Limb (tissue), 2 donors: ENCODE data around the gene RBBP5.

ENCODE experiments used
- DNase-seq, 2 donors: peaks; one replicate each; pipeline ENCODE4 v3.0.0-alpha.2; 2016; ENCODE audit errors: extremely low spot score in 2 of 2

Gene RBBP5

GRCh38 chr1:205129447-205130029 lies 7.8 kb upstream of the RBBP5 start:
- no peak for DNase-seq

- DNase-seq = no peak
Observed at GRCh38 chr1:205128050-205128449, 6.3 kb upstream of the RBBP5 start.

GRCh38 chr1:205127646-205128045 lies 5.9 kb upstream of the RBBP5 start:
- DNase-seq = no peak

- DNase-seq = no peak
Observed at GRCh38 chr1:205124726-205125125, 2.9 kb upstream of the RBBP5 start.

GRCh38 chr1:205122489-205122882 lies 708 bp upstream of the RBBP5 start:
- DNase-seq = no peak

GRCh38 chr1:205118752-205119151 lies 3.0 kb downstream of the RBBP5 start:
- no peak for DNase-seq

- no peak for DNase-seq
Observed at GRCh38 chr1:205111354-205111753, 10.4 kb downstream of the RBBP5 start.

GRCh38 chr1:205109711-205110110 lies 12.1 kb downstream of the RBBP5 start:
- DNase-seq = no peak

- DNase-seq = no peak
Observed at GRCh38 chr1:205109269-205109668, 12.5 kb downstream of the RBBP5 start.

GRCh38 chr1:205108464-205108863 lies 13.3 kb downstream of the RBBP5 start:
- no peak for DNase-seq

- DNase-seq = no peak
Observed at GRCh38 chr1:205107327-205107726, 14.5 kb downstream of the RBBP5 start.

GRCh38 chr1:205102404-205102803 lies 19.4 kb downstream of the RBBP5 start:
- DNase-seq = no peak

GRCh38 chr1:205098242-205098641 lies 23.5 kb downstream of the RBBP5 start:
- DNase-seq = no peak

GRCh38 chr1:205095422-205095821 lies 26.4 kb downstream of the RBBP5 start:
- no peak for DNase-seq

- no peak for DNase-seq
Observed at GRCh38 chr1:205091043-205091740, 30.6 kb downstream of the RBBP5 start.

GRCh38 chr1:205088341-205088740 lies 33.4 kb downstream of the RBBP5 start:
- no peak for DNase-seq

- no peak for DNase-seq
Observed at GRCh38 chr1:205084360-205084759, 37.4 kb downstream of the RBBP5 start, which contains the start of gene TMEM81. TSS of gene TMEM81 (minus strand) at chr1:205084460. CDS start at chr1:205084320, 140 bp downstream.

GRCh38 chr1:205082431-205082830 lies 39.3 kb downstream of the RBBP5 start:
- no peak for DNase-seq

- DNase-seq = no peak
Observed at GRCh38 chr1:205077934-205078311, 43.9 kb downstream of the RBBP5 start.

- no peak for DNase-seq
Observed at GRCh38 chr1:205077158-205077933, 44.4 kb downstream of the RBBP5 start.

GRCh38 chr1:205076245-205076761 lies 45.5 kb downstream of the RBBP5 start:
- no peak for DNase-seq

- no peak for DNase-seq
Observed at GRCh38 chr1:205075642-205076155, 46.1 kb downstream of the RBBP5 start.
